Endothelial cell of umbilical vein (primary cell): Measurements from ENCODE around the gene ATXN7L2. TPM values are rescaled to one million over a fixed set of nuclear protein-coding genes. Genes with fewer than 3 reads are reported as not detected.

Source experiments
- BruUV-seq: library from RNA; stranded (reverse); fragments of 400-500 nt; replicated peaks from 2 replicates; lab custom pipeline; 2021; lab: Mats Ljungman, UMichigan
- CTCF ChIA-PET: fragments of 300-600, 350-600 bp; sonication (Branson Sonifier 250); formaldehyde crosslinking; loops from one replicate; lab custom pipeline; 2021; ENCODE audit warnings: antibody characterized with exemption, inconsistent platforms; lab: Charles Lee
- POLR2A ChIA-PET: fragments of 300-600, 350-600 bp; sonication (Branson Sonifier 250); formaldehyde crosslinking; loops from one replicate; lab custom pipeline; 2021; ENCODE audit warnings: antibody characterized with exemption, inconsistent platforms; lab: Charles Lee
- DNase-seq: peaks from one replicate; pipeline ENCODE4 v3.0.0-alpha.2; 2011; ENCODE audit warnings: low read depth, low spot score
- FAIRE-seq: peaks from 2 replicates; lab custom pipeline; 2011; peaks lifted over from hg19 to GRCh38; lab: Jason Lieb, UNC
- H2AFZ ChIP-seq: 2 replicates; pipeline ENCODE4 v1.6.0; 2012; ENCODE audit warnings: low read depth, low read length, control low read depth, inconsistent platforms
- H3K27ac ChIP-seq: 2 replicates; pipeline ENCODE4 v1.5.1; 2011; ENCODE audit warnings: low read depth, mild to moderate bottlenecking, control low read depth, low read length, moderate library complexity; ENCODE audit not compliant: insufficient read depth
- H3K27me3 ChIP-seq, 2 experiments: 2 replicates each; pipeline versions ENCODE4 v1.6.0 to v1.6.1; 2011; ENCODE audit warnings: low read length in 2 of 2, mixed read lengths in 1 of 2; ENCODE audit not compliant: control insufficient read depth in 2 of 2, insufficient read depth in 2 of 2
- H3K36me3 ChIP-seq, 2 experiments: 2 replicates in 1 of 2; 3 replicates in 1 of 2; pipeline ENCODE4 v1.5.1; 2011; ENCODE audit warnings: low read length in 2 of 2, mild to moderate bottlenecking in 1 of 2, moderate library complexity in 1 of 2; ENCODE audit not compliant: control insufficient read depth in 2 of 2, insufficient read depth in 2 of 2; ENCODE audit errors: extremely low read depth in 1 of 2
- H3K4me1 ChIP-seq: 3 replicates; pipeline ENCODE4 v1.5.1; 2011; ENCODE audit warnings: mild to moderate bottlenecking, low read length; ENCODE audit not compliant: control insufficient read depth, insufficient read depth; ENCODE audit errors: extremely low read depth
- H3K4me2 ChIP-seq: 2 replicates; pipeline ENCODE4 v1.6.1; 2011; ENCODE audit warnings: low read length, control low read depth, mixed read lengths; ENCODE audit not compliant: insufficient read depth
- H3K4me3 ChIP-seq, 3 experiments: fragments of 200-600 bp in 1 of 3; sonication (generic), shearing (Covaris generic) in 1 of 3; replicated peaks in 1 of 3; 2 replicates each; pipeline ENCODE4 v1.5.1; 2011 to 2016; ENCODE audit warnings: control low read depth in 3 of 3, low read length in 3 of 3, mild to moderate bottlenecking in 2 of 3, inconsistent platforms in 1 of 3, low read depth in 1 of 3, moderate library complexity in 1 of 3; ENCODE audit not compliant: insufficient read depth in 1 of 3
- H3K79me2 ChIP-seq: 2 replicates; pipeline ENCODE4 v1.6.0; 2012; ENCODE audit warnings: low read length, inconsistent platforms; ENCODE audit not compliant: control insufficient read depth, insufficient read depth
- H3K9ac ChIP-seq: replicated peaks from 2 replicates; pipeline ENCODE3; 2011; ENCODE audit warnings: low read length, control low read depth; ENCODE audit not compliant: insufficient read depth; ENCODE audit errors: extremely low read depth
- H3K9me1 ChIP-seq: replicated peaks from 3 replicates; pipeline ENCODE4 v1.6.0; 2011; ENCODE audit warnings: mild to moderate bottlenecking, low read length; ENCODE audit not compliant: control insufficient read depth, insufficient read depth; ENCODE audit errors: extremely low read depth
- H3K9me3 ChIP-seq: replicated peaks from 2 replicates; pipeline ENCODE4 v1.5.1; 2012; ENCODE audit warnings: low read length, inconsistent platforms; ENCODE audit not compliant: control insufficient read depth, insufficient read depth
- H4K20me1 ChIP-seq: replicated peaks from 2 replicates; pipeline ENCODE3; 2011; ENCODE audit warnings: mild to moderate bottlenecking, low read length; ENCODE audit not compliant: control insufficient read depth, insufficient read depth; ENCODE audit errors: extremely low read depth
- EZH2 ChIP-seq: IDR thresholded peaks from 2 replicates; pipeline ENCODE4 v1.6.1; 2012; ENCODE audit warnings: borderline replicate concordance, low read depth, mild to moderate bottlenecking, moderate library complexity, low read length, inconsistent platforms; ENCODE audit not compliant: severe bottlenecking
- FOS ChIP-seq: IDR thresholded peaks from 2 replicates; pipeline ENCODE4 v1.6.1; 2011; ENCODE audit warnings: mild to moderate bottlenecking, low read length, moderate library complexity, borderline replicate concordance; ENCODE audit not compliant: insufficient read depth
- GATA2 ChIP-seq: IDR thresholded peaks from 2 replicates; pipeline ENCODE4 v1.7.0; 2011; ENCODE audit warnings: low read depth, mild to moderate bottlenecking, moderate library complexity, mixed read lengths, low read length; ENCODE audit not compliant: insufficient read length, insufficient read depth
- JUN ChIP-seq: IDR thresholded peaks from 2 replicates; pipeline ENCODE4 v1.6.1; 2011; ENCODE audit warnings: borderline replicate concordance, low read depth; ENCODE audit not compliant: insufficient read length, insufficient read depth
- MYC ChIP-seq: IDR thresholded peaks from one replicate; pipeline ENCODE4 v1.6.1; 2011; ENCODE audit warnings: mild to moderate bottlenecking, low read depth, low read length
- POLR2A ChIP-seq: IDR thresholded peaks from 2 replicates; pipeline ENCODE4 v1.6.1; 2012; ENCODE audit warnings: low read depth, mild to moderate bottlenecking, control low read depth, low read length
- POLR2AphosphoS5 ChIP-seq: IDR thresholded peaks from 2 replicates; pipeline ENCODE4 v1.6.1; 2012; ENCODE audit warnings: low read depth, mild to moderate bottlenecking, control low read depth, low read length, moderate library complexity; ENCODE audit not compliant: insufficient read depth
- dilution Hi-C: fragments of 300-500 bp; cut with MboI; formaldehyde crosslinking; loops from one replicate; pipeline ENCODE4 v1.15.0; 2019; ENCODE audit warnings: low sequenced_read_pairs; ENCODE audit not compliant: extremely low pct_ligation_motif_present
- intact Hi-C: fragments of 100-400 bp; cut with micrococcal nuclease; formaldehyde crosslinking; loops from one replicate; pipeline ENCODE4 v1.10.0; 2022
- polyA plus RNA-seq, 4 experiments: library from polyadenylated mRNA; depleted of rRNA in 3 of 4; stranded (reverse) in 3 of 4; unstranded in 1 of 4; fragments of >200 nt; gene quantifications; 2 replicates each; pipeline versions ENCODE4 v1.2.1 to v1.2.3, GENCODE V29; 2011 to 2012; ENCODE audit warnings: missing spikeins in 1 of 4
- total RNA-seq: library from RNA; stranded (reverse); gene quantifications from 2 replicates; pipeline ENCODE4 v1.2.3, GENCODE V29; 2021
- TF ChIP-seq, protein P1 (sequence below): IDR thresholded peaks from 2 replicates; pipeline ENCODE4 v1.6.1; 2011; ENCODE audit not compliant: insufficient read depth, insufficient read length
- TF ChIP-seq, protein P2 (sequence below), 2 donors: IDR thresholded peaks; 1 replicate in 1 of 2; 2 replicates in 1 of 2; pipeline ENCODE4 v1.5.1; 2011; ENCODE audit warnings: low read length in 2 of 2, mild to moderate bottlenecking in 2 of 2, moderate library complexity in 2 of 2, control low read depth in 1 of 2, inconsistent platforms in 1 of 2, low read depth in 1 of 2; ENCODE audit not compliant: insufficient read depth in 1 of 2; ENCODE audit errors: extremely low read depth in 1 of 2

Gene ATXN7L2
- total and polyA plus RNA-seq, 2 donors (not counting 3 experiments of a cell fraction or from before 2014, with no cell fraction given), result 4.4 to 4.9 TPM

DNA sequence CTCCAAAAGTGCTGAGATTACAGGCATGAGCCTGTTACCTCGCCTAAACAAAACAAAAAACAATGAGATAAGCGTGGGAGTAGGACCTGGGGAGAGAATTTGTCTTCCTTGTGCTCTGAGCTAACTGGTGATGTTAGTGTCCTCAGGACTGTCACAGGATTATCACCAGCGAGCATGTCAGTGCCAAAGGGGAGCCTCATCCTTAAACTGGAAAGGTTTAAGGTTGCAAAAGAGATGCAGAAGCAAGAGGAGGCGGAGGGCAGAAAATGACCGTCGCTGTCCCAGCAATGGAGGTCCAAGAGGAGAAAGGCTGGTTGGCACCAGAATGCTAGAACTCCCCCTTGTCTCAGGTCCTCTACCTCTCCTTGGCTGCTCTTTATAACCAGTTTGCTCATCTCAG, 13.5 kb upstream of the ATXN7L2 start:
- peaks cover 60 to 70% of the 10 kb centered on the region in 2 experiments for H3K27me3 ChIP-seq
- intact Hi-C loops (no loop called here), dilution Hi-C loops (no loop called here)
- no peak for TF ChIP-seq EZH2
- no peak for TF ChIP-seq POLR2A
- TF ChIP-seq POLR2AphosphoS5, result no peak
- no peak for TF ChIP-seq MYC
- TF ChIP-seq, protein P1, sequence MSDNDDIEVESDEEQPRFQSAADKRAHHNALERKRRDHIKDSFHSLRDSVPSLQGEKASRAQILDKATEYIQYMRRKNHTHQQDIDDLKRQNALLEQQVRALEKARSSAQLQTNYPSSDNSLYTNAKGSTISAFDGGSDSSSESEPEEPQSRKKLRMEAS, result no peak
- TF ChIP-seq FOS, result no peak
- TF ChIP-seq, protein P2, sequence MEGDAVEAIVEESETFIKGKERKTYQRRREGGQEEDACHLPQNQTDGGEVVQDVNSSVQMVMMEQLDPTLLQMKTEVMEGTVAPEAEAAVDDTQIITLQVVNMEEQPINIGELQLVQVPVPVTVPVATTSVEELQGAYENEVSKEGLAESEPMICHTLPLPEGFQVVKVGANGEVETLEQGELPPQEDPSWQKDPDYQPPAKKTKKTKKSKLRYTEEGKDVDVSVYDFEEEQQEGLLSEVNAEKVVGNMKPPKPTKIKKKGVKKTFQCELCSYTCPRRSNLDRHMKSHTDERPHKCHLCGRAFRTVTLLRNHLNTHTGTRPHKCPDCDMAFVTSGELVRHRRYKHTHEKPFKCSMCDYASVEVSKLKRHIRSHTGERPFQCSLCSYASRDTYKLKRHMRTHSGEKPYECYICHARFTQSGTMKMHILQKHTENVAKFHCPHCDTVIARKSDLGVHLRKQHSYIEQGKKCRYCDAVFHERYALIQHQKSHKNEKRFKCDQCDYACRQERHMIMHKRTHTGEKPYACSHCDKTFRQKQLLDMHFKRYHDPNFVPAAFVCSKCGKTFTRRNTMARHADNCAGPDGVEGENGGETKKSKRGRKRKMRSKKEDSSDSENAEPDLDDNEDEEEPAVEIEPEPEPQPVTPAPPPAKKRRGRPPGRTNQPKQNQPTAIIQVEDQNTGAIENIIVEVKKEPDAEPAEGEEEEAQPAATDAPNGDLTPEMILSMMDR (IDR thresholded peaks at IDR 0.05; ENCODE audit: extremely low read depth in 1 of 2, insufficient read depth in 1 of 2, low read depth in 1 of 2, low read length in 2 of 2), result no peak
- no peak for TF ChIP-seq JUN
- no peak for TF ChIP-seq GATA2
- ChIA-PET POLR2A (no interaction called here), CTCF (interaction anchor here (1.0 to 1.2 kb wide), 2 partner anchors 8 to 62 kb away, joined by 3 to 6 read pairs; no protein-coding TSS in a partner anchor)
- DNase-seq (no peak), FAIRE-seq (no peak)
- H3K9me1 ChIP-seq, result no peaks in the 10 kb centered on the region
- no peaks in the 10 kb centered on the region for H3K36me3 ChIP-seq
- H3K4me2 ChIP-seq, result no peak overlapping the region
- H3K4me3 ChIP-seq, result no peak overlapping the region
- H3K27ac ChIP-seq, result no peak overlapping the region
- no peaks in the 10 kb centered on the region for H3K9me3 ChIP-seq
- no peak overlapping the region for H3K9ac ChIP-seq
- no peak overlapping the region for H2AFZ ChIP-seq
- no peaks in the 10 kb centered on the region for H3K79me2 ChIP-seq
- BruUV-seq, result no TSS peak
- H3K4me1 ChIP-seq, result peaks cover 3% of the 10 kb centered on the region
- H4K20me1 ChIP-seq, result no peaks in the 10 kb centered on the region
